DND-41 (cell line): Measurements from ENCODE around the gene ENTPD2.

Experiments
- ATAC-seq: fragments of 200-7000 bp; cut with Tn5 transposase; 3 replicates; pipeline ENCODE4 v1.9.1; 2021; ENCODE audit warnings: low read depth; ENCODE audit not compliant: insufficient read depth
- DNase-seq: peaks from one replicate; pipeline ENCODE4 v3.0.0-alpha.2; 2020
- H2AFZ ChIP-seq: 2 replicates; pipeline ENCODE4 v1.6.0; 2012; ENCODE audit warnings: low read depth, low read length
- H3K27ac ChIP-seq: 2 replicates; pipeline ENCODE4 v1.5.1; 2012; ENCODE audit warnings: low read length, inconsistent platforms
- H3K27me3 ChIP-seq: fragments of 200-600 bp; sonication (generic); 2 replicates; pipeline ENCODE4 v1.6.0; 2012; ENCODE audit warnings: low read length, mild to moderate bottlenecking, inconsistent platforms; ENCODE audit not compliant: insufficient read depth, poor library complexity
- H3K36me3 ChIP-seq: 2 replicates; pipeline ENCODE4 v1.5.1; 2012; ENCODE audit warnings: low read length, inconsistent platforms; ENCODE audit not compliant: insufficient read depth
- H3K4me1 ChIP-seq: 2 replicates; pipeline ENCODE4 v1.5.1; 2012; ENCODE audit warnings: mild to moderate bottlenecking, low read length; ENCODE audit not compliant: insufficient read depth
- H3K4me2 ChIP-seq: 2 replicates; pipeline ENCODE4 v1.6.0; 2012; ENCODE audit warnings: mild to moderate bottlenecking, moderate library complexity, low read length, inconsistent platforms; ENCODE audit not compliant: insufficient read depth
- H3K4me3 ChIP-seq, 2 experiments: fragments of 200-600 bp in 1 of 2; shearing (Covaris generic) in 1 of 2; 2 replicates each; pipeline ENCODE4 v1.5.1; 2012 to 2016; ENCODE audit warnings: inconsistent platforms in 2 of 2, low read length in 2 of 2, mild to moderate bottlenecking in 2 of 2, low read depth in 1 of 2, moderate library complexity in 1 of 2
- H3K79me2 ChIP-seq: 2 replicates; pipeline ENCODE4 v1.6.0; 2012; ENCODE audit warnings: low read length, inconsistent platforms; ENCODE audit not compliant: insufficient read depth
- H3K9ac ChIP-seq: 2 replicates; pipeline ENCODE4 v1.6.0; 2012; ENCODE audit warnings: low read depth, mild to moderate bottlenecking, inconsistent platforms, low read length, moderate library complexity
- H3K9me3 ChIP-seq: 2 replicates; pipeline ENCODE4 v1.5.1; 2012; ENCODE audit warnings: low read length, moderate library complexity, mild to moderate bottlenecking, inconsistent platforms; ENCODE audit not compliant: insufficient read depth, severe bottlenecking
- H4K20me1 ChIP-seq: 2 replicates; pipeline ENCODE4 v1.6.0; 2012; ENCODE audit warnings: low read length; ENCODE audit not compliant: insufficient read depth
- CTCF ChIP-seq: IDR thresholded peaks from 2 replicates; pipeline ENCODE4 v1.5.1; 2012; ENCODE audit warnings: borderline replicate concordance, low read length, moderate library complexity, mild to moderate bottlenecking; ENCODE audit not compliant: poor library complexity, severe bottlenecking; ENCODE audit errors: extremely low read depth
- EZH2 ChIP-seq: IDR thresholded peaks from 3 replicates; pipeline ENCODE4 v1.6.1; 2012; ENCODE audit warnings: borderline replicate concordance, low read depth, mild to moderate bottlenecking, moderate library complexity, low read length, inconsistent platforms; ENCODE audit not compliant: severe bottlenecking

Gene ENTPD2

GRCh38 chr9:137028263-137029057, 25.4 kb downstream of the ENTPD2 start:
- Histone ChIP-seq H3K9me3 (no peaks in the 10 kb centered on the region), H2AFZ (peak overlapping the region; percentile 98), H4K20me1 (peaks cover 8% of the 10 kb centered on the region), H3K4me2 (peak overlapping the region; percentile 100), H3K27me3 (no peaks in the 10 kb centered on the region), H3K79me2 (no peaks in the 10 kb centered on the region), H3K36me3 (no peaks in the 10 kb centered on the region), H3K9ac (peak overlapping the region; percentile 78), H3K27ac (peak overlapping the region; percentile 56), H3K4me1 (peaks cover 28% of the 10 kb centered on the region), H3K4me3 (peak overlapping the region; percentile 54 to 76)
- ATAC-seq (peak; percentile 73), DNase-seq (peak; percentile 66)
- peak; percentile 61 for TF ChIP-seq CTCF
- TF ChIP-seq EZH2, result no peak

- Histone ChIP-seq H4K20me1 (peaks cover 8% of the 10 kb centered on the region), H3K9ac (peak within 1 kb of the TSS; percentile 78), H3K9me3 (no peaks in the 10 kb centered on the region), H3K4me2 (peak within 1 kb of the TSS; percentile 100), H3K4me1 (peaks cover 28% of the 10 kb centered on the region), H3K27ac (peak within 1 kb of the TSS; percentile 56), H3K4me3 (peak within 1 kb of the TSS; percentile 54 to 76), H2AFZ (peak within 1 kb of the TSS; percentile 98), H3K79me2 (no peaks in the 10 kb centered on the region), H3K36me3 (no peaks in the 10 kb centered on the region), H3K27me3 (no peaks in the 10 kb centered on the region)
- no peak for TF ChIP-seq CTCF
- no peak for TF ChIP-seq EZH2
- DNase-seq, result no peak
- no peak; the same call in 2 of the 3 replicates for ATAC-seq
These were observed 26.2 kb downstream of the ENTPD2 start, which contains the start of gene ABCA2 for GRCh38 chr9:137027369-137028262. ABCA2 (minus strand) TSS chr9:137028237; CDS start chr9:137028140, 97 bp downstream.

DNA sequence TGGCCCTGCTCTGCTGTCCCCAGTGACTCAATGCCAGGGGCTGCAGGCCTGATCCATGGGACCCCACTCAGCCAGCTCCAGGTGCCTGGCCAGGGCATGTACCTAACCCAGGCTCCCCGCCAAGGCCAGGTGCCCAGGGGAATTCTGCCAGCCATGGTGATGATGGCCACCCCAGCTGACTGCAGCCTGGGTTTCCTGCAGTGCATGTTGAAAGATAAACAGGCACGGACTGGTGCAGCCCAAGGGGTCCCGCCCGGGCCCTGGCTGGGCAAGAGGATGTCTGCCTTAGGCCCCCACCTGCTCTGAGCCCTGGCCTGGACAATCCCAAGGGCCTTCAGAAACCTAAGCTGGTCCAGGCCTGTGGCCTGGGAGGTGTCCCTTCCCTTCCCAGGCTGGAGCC, 27.0 kb downstream of the ENTPD2 start:
- H3K4me2 ChIP-seq, result peak overlapping the region; percentile 100
- no peak for DNase-seq
- TF ChIP-seq EZH2 (no peak), CTCF (no peak)

More for the DNA sequence above, 27.0 kb downstream of the ENTPD2 start:
- Histone ChIP-seq H3K36me3 (no peaks in the 10 kb centered on the region; the same call in 1 of the 2 replicates), H4K20me1 (peaks cover 8% of the 10 kb centered on the region), H3K9me3 (no peaks in the 10 kb centered on the region), H3K9ac (peak overlapping the region; percentile 60; the same call in 1 of the 2 replicates), H3K79me2 (no peaks in the 10 kb centered on the region), H2AFZ (no peak overlapping the region), H3K27ac (no peak overlapping the region), H3K27me3 (no peaks in the 10 kb centered on the region), H3K4me3 (peak overlapping the region in 1 of 2 experiments; percentile 76; a peak in 2 of 4 replicates), H3K4me1 (peaks cover 28% of the 10 kb centered on the region)
- ATAC-seq, result no peak
